HG03039 (cell line): Measurements from ENCODE around the gene CHAF1B.
"Not testable (repeated sequence)": the region's sequence is repeated elsewhere in the genome, so short reads cannot be mapped to it uniquely, and the experiment has no call there.

Source experiments
- ATAC-seq: cut with Tn5 transposase; IDR thresholded peaks from one replicate; pipeline ENCODE4 v1.9.1; 2021; ENCODE audit warnings: mild to moderate bottlenecking, moderate library complexity; ENCODE audit not compliant: unreplicated experiment

The CHAF1B gene

GRCh38 chr21:36388096-36388495, 2.9 kb downstream of the CHAF1B start:
- ATAC-seq: no peak

- ATAC-seq: no peak
Observed at GRCh38 chr21:36388835-36389234, 3.6 kb downstream of the CHAF1B start.

- not testable (repeated sequence) for ATAC-seq
Observed at GRCh38 chr21:36391649-36392048, 6.5 kb downstream of the CHAF1B start.

GRCh38 chr21:36395353-36396111, 10.3 kb downstream of the CHAF1B start:
- ATAC-seq: no peak

GRCh38 chr21:36396325-36396724, 11.1 kb downstream of the CHAF1B start:
- no peak for ATAC-seq

GRCh38 chr21:36396971-36397370, 11.8 kb downstream of the CHAF1B start:
- no peak for ATAC-seq

GRCh38 chr21:36397606-36398005, 12.4 kb downstream of the CHAF1B start:
- ATAC-seq: no peak

GRCh38 chr21:36399736-36400135, 14.5 kb downstream of the CHAF1B start:
- not testable (repeated sequence) for ATAC-seq

- ATAC-seq: no peak
Observed at GRCh38 chr21:36400719-36401118, 15.5 kb downstream of the CHAF1B start.

- no peak for ATAC-seq
Observed at GRCh38 chr21:36402339-36402738, 17.1 kb downstream of the CHAF1B start.

- no peak for ATAC-seq
Observed at GRCh38 chr21:36403713-36404112, 18.5 kb downstream of the CHAF1B start.

- ATAC-seq: no peak
Observed at GRCh38 chr21:36408568-36408967, 23.4 kb downstream of the CHAF1B start.

- ATAC-seq: no peak
Observed at GRCh38 chr21:36411301-36411700, 26.1 kb downstream of the CHAF1B start.

- no peak for ATAC-seq
Observed at GRCh38 chr21:36412916-36413315, 27.7 kb downstream of the CHAF1B start.

GRCh38 chr21:36415375-36415774, 30.2 kb downstream of the CHAF1B start:
- ATAC-seq: no peak

GRCh38 chr21:36419241-36419640, 34.0 kb downstream of the CHAF1B start:
- ATAC-seq: no peak

- no peak for ATAC-seq
Observed at GRCh38 chr21:36419996-36420395, 34.8 kb downstream of the CHAF1B start.

- no peak for ATAC-seq
Observed at GRCh38 chr21:36420571-36421339, 35.6 kb downstream of the CHAF1B start.

- ATAC-seq: no peak
Observed at GRCh38 chr21:36422279-36423098, 37.3 kb downstream of the CHAF1B start.

GRCh38 chr21:36423771-36424433, 38.7 kb downstream of the CHAF1B start:
- ATAC-seq: no peak

- ATAC-seq: no peak
Observed at GRCh38 chr21:36424592-36424991, 39.4 kb downstream of the CHAF1B start.
